ENCODE results near the gene JMJD1C.

JMJD1C gene

GRCh38 chr10:63480237-63480636, 14.5 kb upstream of the JMJD1C start:
- no peak for DNase-seq

GRCh38 chr10:63478564-63478963, 12.8 kb upstream of the JMJD1C start:
- no peak for DNase-seq

GRCh38 chr10:63477927-63478326, 12.2 kb upstream of the JMJD1C start:
- no peak for DNase-seq

GRCh38 chr10:63474488-63474887, 8.7 kb upstream of the JMJD1C start:
- DNase-seq, result no peak

- DNase-seq, result no peak
Observed at GRCh38 chr10:63470928-63471327, 5.2 kb upstream of the JMJD1C start.

- no peak for DNase-seq
Observed at GRCh38 chr10:63468947-63469346, 3.2 kb upstream of the JMJD1C start.

- DNase-seq, result no peak
Observed at GRCh38 chr10:63467841-63468240, 2.1 kb upstream of the JMJD1C start.

GRCh38 chr10:63466144-63466935, 563 bp upstream of the JMJD1C start:
- DNase-seq, result peak in 1 of 2 experiments; percentile 24

- DNase-seq, result peak in 1 of 2 experiments; percentile 34
Observed at GRCh38 chr10:63464402-63465292, 1.1 kb downstream of the JMJD1C start.

- no peak for DNase-seq
Observed at GRCh38 chr10:63462442-63462841, 3.3 kb downstream of the JMJD1C start.

GRCh38 chr10:63458177-63458576, 7.6 kb downstream of the JMJD1C start:
- DNase-seq, result no peak

- DNase-seq, result no peak
Observed at GRCh38 chr10:63457594-63457993, 8.2 kb downstream of the JMJD1C start.

GRCh38 chr10:63456437-63457210, 9.2 kb downstream of the JMJD1C start:
- DNase-seq, result no peak

GRCh38 chr10:63455507-63455906, 10.3 kb downstream of the JMJD1C start:
- no peak for DNase-seq

GRCh38 chr10:63454631-63455030, 11.1 kb downstream of the JMJD1C start:
- no peak for DNase-seq

- DNase-seq, result no peak
Observed at GRCh38 chr10:63452524-63452923, 13.3 kb downstream of the JMJD1C start.

- no peak for DNase-seq
Observed at GRCh38 chr10:63446716-63447440, 18.9 kb downstream of the JMJD1C start.

- DNase-seq, result no peak
Observed at GRCh38 chr10:63441404-63441803, 24.4 kb downstream of the JMJD1C start.

- DNase-seq, result no peak
Observed at GRCh38 chr10:63439607-63440006, 26.2 kb downstream of the JMJD1C start.

- DNase-seq, result no peak
Observed at GRCh38 chr10:63438506-63439498, 27.0 kb downstream of the JMJD1C start.
